Mucosa of descending colon (tissue), 3 donors: Measurements from ENCODE around the gene ACE2. TPM values are rescaled to one million over a fixed set of nuclear protein-coding genes. Genes with fewer than 3 reads are reported as not detected.

Experiments used
- ATAC-seq: fragments of 200-7000 bp; cut with Tn5 transposase; one replicate; pipeline ENCODE4 v1.9.1; 2020; ENCODE audit warnings: mild to moderate bottlenecking, moderate library complexity
- DNase-seq, 3 donors: peaks; one replicate each; pipeline ENCODE4 v3.0.0-alpha.2; 2020
- H3K36me3 ChIP-seq: fragments of 200-600 bp; one replicate; pipeline ENCODE4 v1.8.0; 2021; ENCODE audit warnings: low read depth, mild to moderate bottlenecking
- H3K4me1 ChIP-seq: fragments of 200-600 bp; one replicate; pipeline ENCODE4 v1.8.0; 2021; ENCODE audit warnings: low read depth, mild to moderate bottlenecking
- H3K4me3 ChIP-seq: fragments of 200-600 bp; one replicate; pipeline ENCODE4 v1.8.0; 2021; ENCODE audit warnings: mild to moderate bottlenecking
- H3K9me3 ChIP-seq: fragments of 200-600 bp; one replicate; pipeline ENCODE4 v1.8.0; 2021; ENCODE audit warnings: mild to moderate bottlenecking
- intact Hi-C, 2 donors: fragments of 100-400 bp; cut with DNase I in 1 of 2; cut with micrococcal nuclease in 1 of 2; formaldehyde crosslinking; loops; one replicate each; pipeline versions ENCODE4 v1.11.0 to v1.11.1; 2022; cut with DNase I, micrococcal nuclease
- total RNA-seq, 3 donors: library from RNA; stranded (reverse); fragmentation: NEBNext Ultra II Directional in 2 of 3; extraction: Animal tissue kit (Norgen Biotek cat#: 25700) in 2 of 3; gene quantifications; one replicate each; pipeline versions ENCODE4 v1.2.1 to v1.2.4, GENCODE V29; 2021 to 2023
- TF ChIP-seq, protein P1 (sequence below): fragments of 200-600 bp; IDR thresholded peaks from one replicate; pipeline ENCODE4 v1.8.0; 2022; ENCODE audit warnings: antibody characterized with exemption, mild to moderate bottlenecking
- donor health status: DM: no; HTN: no; CAD: no; lungs with moderate emphysema.
- donor health status: DM: no; HTN: no; CAD: no.
- donor health status: DM: no; HTN: yes; CAD: no.

ACE2 gene
- total RNA-seq, 3 donors from 2014 or later = 23.1 to 40.8 (median 23.2) TPM

- TF ChIP-seq, protein P1, sequence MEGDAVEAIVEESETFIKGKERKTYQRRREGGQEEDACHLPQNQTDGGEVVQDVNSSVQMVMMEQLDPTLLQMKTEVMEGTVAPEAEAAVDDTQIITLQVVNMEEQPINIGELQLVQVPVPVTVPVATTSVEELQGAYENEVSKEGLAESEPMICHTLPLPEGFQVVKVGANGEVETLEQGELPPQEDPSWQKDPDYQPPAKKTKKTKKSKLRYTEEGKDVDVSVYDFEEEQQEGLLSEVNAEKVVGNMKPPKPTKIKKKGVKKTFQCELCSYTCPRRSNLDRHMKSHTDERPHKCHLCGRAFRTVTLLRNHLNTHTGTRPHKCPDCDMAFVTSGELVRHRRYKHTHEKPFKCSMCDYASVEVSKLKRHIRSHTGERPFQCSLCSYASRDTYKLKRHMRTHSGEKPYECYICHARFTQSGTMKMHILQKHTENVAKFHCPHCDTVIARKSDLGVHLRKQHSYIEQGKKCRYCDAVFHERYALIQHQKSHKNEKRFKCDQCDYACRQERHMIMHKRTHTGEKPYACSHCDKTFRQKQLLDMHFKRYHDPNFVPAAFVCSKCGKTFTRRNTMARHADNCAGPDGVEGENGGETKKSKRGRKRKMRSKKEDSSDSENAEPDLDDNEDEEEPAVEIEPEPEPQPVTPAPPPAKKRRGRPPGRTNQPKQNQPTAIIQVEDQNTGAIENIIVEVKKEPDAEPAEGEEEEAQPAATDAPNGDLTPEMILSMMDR = no peak
- H3K9me3 ChIP-seq = no peaks in the 10 kb centered on the region
- no peaks in the 10 kb centered on the region for H3K4me1 ChIP-seq
- H3K4me3 ChIP-seq = no peak overlapping the region
- intact Hi-C loops = no loop called here
- DNase-seq = no peak
- H3K36me3 ChIP-seq = no peaks in the 10 kb centered on the region
- ATAC-seq = no peak
Measured at GRCh38 chrX:15549189-15550012, 51.4 kb downstream of the ACE2 start.

GRCh38 chrX:15547356-15547755 is 53.4 kb downstream of the ACE2 start:
- DNase-seq = no peak
- no peak for ATAC-seq
- H3K4me3 ChIP-seq = no peak overlapping the region
- TF ChIP-seq, protein P1 = no peak
- no peaks in the 10 kb centered on the region for H3K4me1 ChIP-seq
- H3K36me3 ChIP-seq = no peaks in the 10 kb centered on the region
- intact Hi-C loops = no loop called here
- no peaks in the 10 kb centered on the region for H3K9me3 ChIP-seq

DNA sequence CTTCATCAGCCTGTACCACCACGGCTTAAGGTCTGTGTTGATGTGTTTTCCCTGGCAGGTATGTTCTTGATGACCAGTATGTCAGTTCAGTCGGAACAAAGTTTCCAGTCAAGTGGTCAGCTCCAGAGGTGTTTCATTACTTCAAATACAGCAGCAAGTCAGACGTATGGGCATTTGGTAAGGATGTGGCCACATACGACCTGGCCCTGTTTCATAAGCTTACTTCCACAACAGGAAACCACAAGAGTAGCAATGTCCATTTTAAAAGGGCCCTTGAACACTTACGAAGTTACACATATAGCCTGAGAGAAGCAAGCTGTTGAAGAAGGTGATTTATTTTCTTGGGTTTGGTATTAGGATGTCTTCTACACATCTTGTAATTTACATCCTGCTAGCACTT is 54.0 kb downstream of the ACE2 start:
- Histone ChIP-seq H3K4me1 (no peaks in the 10 kb centered on the region), H3K9me3 (no peaks in the 10 kb centered on the region), H3K4me3 (no peak overlapping the region), H3K36me3 (no peaks in the 10 kb centered on the region)
- intact Hi-C loops = no loop called here
- ATAC-seq (no peak), DNase-seq (no peak)
- TF ChIP-seq, protein P1 = no peak

DNA sequence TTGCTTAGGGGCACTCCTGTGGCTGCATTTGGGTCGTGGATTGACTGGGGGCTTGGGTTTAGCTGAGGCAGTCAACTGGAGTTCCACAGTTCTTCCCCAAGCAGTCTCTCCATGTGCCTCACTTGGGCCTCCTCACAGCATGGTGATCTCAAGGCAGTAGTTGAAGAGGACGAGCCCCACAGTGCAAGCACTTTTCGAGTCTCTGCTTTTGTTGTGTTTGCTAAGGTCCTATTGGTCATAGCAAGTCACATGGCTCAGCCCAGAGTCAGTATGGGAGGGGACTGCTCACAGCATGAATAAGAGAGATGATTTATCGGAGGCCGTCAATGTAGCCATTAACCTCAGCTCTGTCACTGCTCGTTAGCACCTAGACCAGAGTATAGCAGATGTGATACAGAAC is 70.4 kb downstream of the ACE2 start:
- Histone ChIP-seq H3K36me3 (no peaks in the 10 kb centered on the region), H3K9me3 (no peaks in the 10 kb centered on the region), H3K4me3 (no peak overlapping the region), H3K4me1 (no peaks in the 10 kb centered on the region)
- intact Hi-C loops = no loop called here
- DNase-seq (no peak), ATAC-seq (no peak)
- TF ChIP-seq, protein P1 = no peak

GRCh38 chrX:15529165-15529564 is 71.6 kb downstream of the ACE2 start:
- Histone ChIP-seq H3K4me1 (no peaks in the 10 kb centered on the region), H3K36me3 (no peaks in the 10 kb centered on the region), H3K4me3 (no peak overlapping the region), H3K9me3 (no peaks in the 10 kb centered on the region)
- intact Hi-C loops = no loop called here
- ATAC-seq = no peak
- TF ChIP-seq, protein P1 = no peak
- DNase-seq = no peak
